Prostate gland (tissue), 2 donors: ENCODE measurements around the gene ANKLE1. TPM values are rescaled to one million over a fixed set of nuclear protein-coding genes. Genes with fewer than 3 reads are reported as not detected.

ENCODE experiments used
- DNase-seq: peaks from one replicate; pipeline ENCODE4 v3.0.0-alpha.2; 2019; ENCODE audit warnings: low spot score
- H3K27ac ChIP-seq, 2 donors: fragments of 200-600 bp; sonication (generic); 2 replicates each; pipeline ENCODE4 v1.5.1; 2017 to 2019
- H3K27me3 ChIP-seq: fragments of 200-600 bp; sonication (generic); replicated peaks from 2 replicates; pipeline ENCODE4 v1.5.1; 2019; ENCODE audit not compliant: insufficient read depth
- H3K36me3 ChIP-seq, 2 donors: fragments of 200-600 bp; sonication (generic); 1 replicate in 1 of 2; 2 replicates in 1 of 2; pipeline versions ENCODE4 v1.5.1 to v1.8.1; 2017 to 2019
- H3K4me1 ChIP-seq: fragments of 200-600 bp; sonication (generic); replicated peaks from 2 replicates; pipeline ENCODE4 v1.5.1; 2019
- H3K4me3 ChIP-seq, 2 donors: fragments of 200-600 bp; sonication (generic); 2 replicates each; pipeline ENCODE4 v1.5.1; 2017 to 2019
- H3K9me3 ChIP-seq: fragments of 200-600 bp; sonication (generic); 2 replicates; pipeline ENCODE4 v1.5.1; 2017
- POLR2A ChIP-seq: fragments of 450-650 bp; IDR thresholded peaks from one replicate; pipeline ENCODE4 v1.6.1; 2016; ENCODE audit warnings: antibody characterized with exemption, mild to moderate bottlenecking
- POLR2AphosphoS5 ChIP-seq: sonication (generic); formaldehyde crosslinking; IDR thresholded peaks from one replicate; pipeline ENCODE4 v1.6.1; 2017; ENCODE audit warnings: antibody characterized with exemption
- WGBS: methylation state at CpG from one replicate; pipeline ENCODE4 v1.1.5; 2018; 5-methylcytosine and 5-hydroxymethylcytosine counted together
- intact Hi-C: fragments of 100-400 bp; cut with DNase I; formaldehyde crosslinking; loops from one replicate; pipeline ENCODE4 v1.14.2; 2022
- total RNA-seq, 2 donors: library from RNA; depleted of rRNA; stranded (reverse); fragments of >200 nt; gene quantifications; one replicate each; pipeline ENCODE4 v1.1.0, GENCODE V29; 2016
- TF ChIP-seq, protein P1 (sequence below), 4 experiments: fragments of 200-600 bp in 2 of 4; fragments of 450-650 bp in 2 of 4; sonication (generic) in 2 of 4; IDR thresholded peaks; 1 replicate in 3 of 4; 2 replicates in 1 of 4; pipeline ENCODE4 v1.5.1; 2016 to 2019; ENCODE audit warnings: antibody characterized with exemption in 4 of 4, mild to moderate bottlenecking in 2 of 4, moderate library complexity in 2 of 4

ANKLE1 gene
- total RNA-seq, 2 donors from 2014 or later = 0.64 to 1.2 TPM

DNA sequence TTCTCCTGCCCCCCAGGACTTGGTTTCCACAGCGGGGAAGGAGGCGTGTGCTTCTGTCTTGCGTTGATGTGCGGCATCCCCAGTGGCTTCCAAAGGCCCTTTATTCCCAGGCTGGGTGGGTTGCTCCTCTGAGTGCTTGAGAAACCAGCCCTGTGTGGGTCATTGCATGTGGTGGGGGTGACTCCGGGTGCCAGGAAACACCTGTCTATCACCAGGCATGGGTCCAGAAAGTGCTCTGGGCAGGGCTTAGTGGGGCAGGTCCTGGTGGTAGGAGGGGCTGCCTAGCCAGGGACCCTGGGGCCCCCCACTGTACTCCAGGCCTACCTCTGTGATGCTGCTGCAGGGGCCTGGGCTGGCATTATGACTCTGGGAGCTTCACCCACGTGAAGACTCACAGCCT, 37.3 kb downstream of the ANKLE1 start:
- Histone ChIP-seq H3K4me3 (no peak overlapping the region), H3K9me3 (no peaks in the 10 kb centered on the region), H3K27ac (no peak overlapping the region), H3K36me3 (peaks cover 0 to 11% of the 10 kb centered on the region in 2 donors), H3K4me1 (no peaks in the 10 kb centered on the region), H3K27me3 (no peaks in the 10 kb centered on the region)
- no peak for DNase-seq
- intact Hi-C loops = no loop called here
- no peak for TF ChIP-seq POLR2A
- TF ChIP-seq, protein P1, sequence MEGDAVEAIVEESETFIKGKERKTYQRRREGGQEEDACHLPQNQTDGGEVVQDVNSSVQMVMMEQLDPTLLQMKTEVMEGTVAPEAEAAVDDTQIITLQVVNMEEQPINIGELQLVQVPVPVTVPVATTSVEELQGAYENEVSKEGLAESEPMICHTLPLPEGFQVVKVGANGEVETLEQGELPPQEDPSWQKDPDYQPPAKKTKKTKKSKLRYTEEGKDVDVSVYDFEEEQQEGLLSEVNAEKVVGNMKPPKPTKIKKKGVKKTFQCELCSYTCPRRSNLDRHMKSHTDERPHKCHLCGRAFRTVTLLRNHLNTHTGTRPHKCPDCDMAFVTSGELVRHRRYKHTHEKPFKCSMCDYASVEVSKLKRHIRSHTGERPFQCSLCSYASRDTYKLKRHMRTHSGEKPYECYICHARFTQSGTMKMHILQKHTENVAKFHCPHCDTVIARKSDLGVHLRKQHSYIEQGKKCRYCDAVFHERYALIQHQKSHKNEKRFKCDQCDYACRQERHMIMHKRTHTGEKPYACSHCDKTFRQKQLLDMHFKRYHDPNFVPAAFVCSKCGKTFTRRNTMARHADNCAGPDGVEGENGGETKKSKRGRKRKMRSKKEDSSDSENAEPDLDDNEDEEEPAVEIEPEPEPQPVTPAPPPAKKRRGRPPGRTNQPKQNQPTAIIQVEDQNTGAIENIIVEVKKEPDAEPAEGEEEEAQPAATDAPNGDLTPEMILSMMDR (IDR thresholded peaks at IDR 0.05) = no peak
- no peak for TF ChIP-seq POLR2AphosphoS5
- WGBS = 77% methylated on average over 6 of the region's 6 CpGs

DNA sequence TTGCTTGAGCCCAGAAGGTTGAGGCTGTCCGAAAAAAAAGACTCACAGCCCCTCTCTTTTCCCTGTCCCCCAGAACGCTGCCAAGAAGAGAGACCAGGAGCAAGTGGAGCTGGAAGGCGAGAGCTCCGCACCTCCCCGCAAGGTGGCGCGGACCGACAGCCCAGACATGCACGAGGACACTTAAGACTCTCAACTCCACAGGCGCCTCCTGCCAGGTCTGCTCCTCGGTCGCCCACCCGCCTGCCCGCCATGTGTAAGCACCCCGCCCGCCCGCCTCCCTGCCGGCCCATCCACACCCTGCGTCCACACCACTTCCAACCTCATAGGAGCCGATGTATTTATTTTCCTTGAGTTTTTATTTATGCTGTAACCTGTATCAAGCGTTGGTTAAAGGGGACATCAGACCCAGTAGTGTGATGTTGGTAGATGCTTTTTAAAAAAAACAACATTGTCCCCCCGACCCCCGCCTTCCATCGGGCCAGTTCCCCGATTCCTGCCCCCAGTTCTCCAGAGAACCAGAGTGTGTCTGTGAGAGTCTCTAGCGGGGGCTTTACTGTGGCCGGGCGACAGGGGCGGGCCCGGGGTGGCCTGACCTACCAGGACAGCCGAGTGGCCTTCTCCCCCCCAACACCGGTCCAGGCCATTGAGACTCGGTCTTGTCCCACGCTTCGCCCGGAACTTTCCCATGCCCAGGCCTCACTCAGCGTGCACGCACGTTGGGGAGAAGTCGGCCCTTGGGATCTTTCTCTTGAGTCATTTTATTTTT, 38.0 kb downstream of the ANKLE1 start:
- no peaks in the 10 kb centered on the region for H3K27me3 ChIP-seq
- DNase-seq = no peak

DNA sequence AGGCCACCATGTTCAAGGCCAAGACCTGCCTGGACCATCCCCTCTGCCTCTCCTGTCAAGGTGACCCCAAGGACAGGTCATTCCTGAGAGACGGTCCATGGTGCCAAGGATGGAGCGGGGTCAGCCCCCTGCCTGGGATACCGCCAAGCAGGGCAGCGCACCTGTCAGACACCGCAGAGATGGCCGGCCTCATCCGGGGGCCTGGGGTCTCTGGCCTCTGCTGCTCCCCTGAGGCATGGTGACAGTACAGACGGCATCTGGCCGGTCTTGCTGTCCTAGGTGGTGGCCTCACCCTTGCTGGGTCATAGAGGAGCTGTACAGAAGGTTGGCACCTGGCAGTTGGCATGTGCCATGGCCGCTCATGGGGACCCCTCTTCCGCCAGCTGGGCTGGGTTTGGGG, 38.7 kb downstream of the ANKLE1 start:
- H3K27ac ChIP-seq = no peak overlapping the region
- 85% methylated on average over 11 of the region's 11 CpGs for WGBS
- no peaks in the 10 kb centered on the region for H3K4me1 ChIP-seq
- H3K27me3 ChIP-seq = no peaks in the 10 kb centered on the region
- no peak for TF ChIP-seq POLR2AphosphoS5
- no peak for TF ChIP-seq POLR2A
- TF ChIP-seq, protein P1 (IDR thresholded peaks at IDR 0.05) = no peak
- H3K4me3 ChIP-seq = no peak overlapping the region
- H3K9me3 ChIP-seq = no peaks in the 10 kb centered on the region
- intact Hi-C loops = no loop called here
- peaks cover 0 to 11% of the 10 kb centered on the region in 2 donors for H3K36me3 ChIP-seq
- DNase-seq = no peak

More for the DNA sequence above, 38.0 kb downstream of the ANKLE1 start:
- intact Hi-C loops = no loop called here
- Histone ChIP-seq H3K4me1 (no peaks in the 10 kb centered on the region), H3K4me3 (no peak overlapping the region), H3K36me3 (peaks cover 0 to 11% of the 10 kb centered on the region in 2 donors), H3K27ac (no peak overlapping the region), H3K9me3 (no peaks in the 10 kb centered on the region)
- no peak for TF ChIP-seq POLR2A
- TF ChIP-seq, protein P1 (IDR thresholded peaks at IDR 0.05) = no peak
- WGBS = 88% methylated on average over 40 of the region's 40 CpGs

DNA sequence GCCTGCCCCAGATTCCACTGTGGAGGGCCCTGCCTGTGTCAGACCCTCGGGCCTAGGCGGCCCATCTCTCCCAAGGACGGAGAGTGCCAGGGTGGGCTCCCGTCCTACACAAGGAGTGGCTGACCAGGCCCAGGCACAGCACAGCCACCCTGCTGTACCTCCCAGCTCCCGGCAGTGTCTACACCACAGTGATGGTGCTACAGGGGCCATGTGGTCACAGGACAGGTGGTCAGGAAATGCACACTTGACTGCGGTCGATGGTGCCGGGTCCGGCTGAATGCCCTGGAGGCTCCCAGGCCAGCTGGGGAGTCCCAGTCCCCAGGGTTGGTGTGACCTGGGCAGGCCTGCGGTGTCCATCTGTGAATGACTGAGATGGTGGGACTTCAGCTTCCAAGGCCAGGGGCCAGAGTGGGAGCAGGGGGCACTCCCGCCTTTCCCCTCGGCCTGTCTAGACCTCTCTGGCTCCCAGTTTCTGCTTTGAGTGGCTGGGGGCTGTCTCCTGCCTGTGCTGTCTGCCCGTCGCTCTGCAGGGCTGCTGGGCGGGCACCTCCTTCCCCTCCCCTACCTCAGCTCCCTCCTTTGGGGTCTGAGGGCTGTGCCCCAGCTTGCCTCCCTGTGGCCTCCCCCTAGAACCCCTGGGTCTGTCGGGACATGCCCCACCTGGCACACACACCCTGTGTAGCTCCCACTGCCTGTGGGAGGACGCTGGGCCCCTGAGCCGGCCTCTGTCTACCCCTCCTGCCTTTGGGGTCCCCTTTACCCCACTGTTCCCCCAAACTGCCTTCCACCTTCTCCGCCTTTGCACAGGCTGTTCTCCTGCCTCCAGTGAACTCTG, 40.2 kb downstream of the ANKLE1 start:
- 68% methylated on average over 14 of the region's 19 CpGs for WGBS
- DNase-seq = no peak
- no peaks in the 10 kb centered on the region for H3K4me1 ChIP-seq
- peaks cover 0 to 11% of the 10 kb centered on the region in 2 donors for H3K36me3 ChIP-seq
- no peak overlapping the region for H3K4me3 ChIP-seq
- no peak overlapping the region for H3K27ac ChIP-seq
- TF ChIP-seq POLR2A = no peak
- no peak for TF ChIP-seq POLR2AphosphoS5
- TF ChIP-seq, protein P1 (IDR thresholded peaks at IDR 0.05) = no peak
- intact Hi-C loops = no loop called here
- H3K9me3 ChIP-seq = no peaks in the 10 kb centered on the region
- no peaks in the 10 kb centered on the region for H3K27me3 ChIP-seq
